Muscle layer of colon (tissue), 2 donors: Measurements from ENCODE around the gene RALY.

Experiments
- H3K27ac ChIP-seq: one replicate; pipeline ENCODE4 v1.7.0; 2013; ENCODE audit warnings: low read depth, mild to moderate bottlenecking, low read length, moderate library complexity
- H3K27me3 ChIP-seq, 2 donors: one replicate each; pipeline ENCODE4 v1.7.0; 2013; ENCODE audit warnings: low read length in 2 of 2, mild to moderate bottlenecking in 2 of 2; ENCODE audit not compliant: insufficient read depth in 2 of 2, control insufficient read depth in 1 of 2
- H3K36me3 ChIP-seq: one replicate; pipeline ENCODE4 v1.7.0; 2013; ENCODE audit warnings: mild to moderate bottlenecking, low read length; ENCODE audit not compliant: insufficient read depth
- H3K4me1 ChIP-seq: one replicate; pipeline ENCODE4 v1.7.0; 2013; ENCODE audit warnings: mild to moderate bottlenecking, low read length; ENCODE audit not compliant: insufficient read depth
- H3K4me3 ChIP-seq, 2 donors: one replicate each; pipeline ENCODE4 v1.7.0; 2013; ENCODE audit warnings: low read length in 2 of 2, low read depth in 1 of 2, mild to moderate bottlenecking in 1 of 2, moderate library complexity in 1 of 2
- H3K9ac ChIP-seq: one replicate; pipeline ENCODE4 v1.7.0; 2013; ENCODE audit warnings: low read length
- H3K9me3 ChIP-seq: one replicate; pipeline ENCODE4 v1.7.0; 2013; ENCODE audit warnings: mild to moderate bottlenecking, low read length
- donor health status: abdominal sarcoma.
- donor health status: Adenocarcinoma of cecum.

RALY gene

DNA sequence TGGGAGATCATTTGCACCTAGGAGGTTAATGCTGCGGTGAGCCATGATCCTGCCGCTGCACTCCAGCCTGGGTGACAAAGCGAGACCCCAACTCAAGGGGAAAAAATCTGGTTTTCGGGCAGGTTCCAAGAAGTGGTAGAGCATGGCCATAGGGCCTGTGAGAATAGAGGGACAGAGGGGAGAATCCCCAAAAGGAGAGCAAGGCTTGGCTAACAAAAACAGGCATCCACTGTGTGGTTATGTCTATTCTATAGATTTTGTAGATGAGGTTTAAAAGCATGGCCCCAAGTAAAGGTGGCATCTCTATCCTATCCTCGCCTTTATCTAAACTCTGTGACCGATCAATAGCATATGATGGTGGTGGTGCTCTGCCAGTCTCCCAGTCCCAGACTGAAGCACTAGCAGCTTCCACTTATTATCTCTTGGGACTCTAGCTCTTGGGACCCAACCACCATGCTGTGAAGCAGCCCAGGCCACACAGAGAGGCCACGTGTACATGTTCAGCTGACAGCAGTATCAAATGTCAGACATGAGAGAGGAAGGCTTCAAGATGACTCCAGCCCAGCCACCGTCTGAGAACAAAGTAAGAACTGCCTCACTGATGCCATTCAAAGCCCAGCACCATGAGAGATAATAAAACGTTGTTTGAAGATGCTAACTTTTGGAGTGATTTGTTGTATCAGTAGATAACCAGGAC, 90.7 kb downstream of the RALY start:
- Histone ChIP-seq H3K4me1 (peaks cover 22% of the 10 kb centered on the region), H3K4me3 (no peak overlapping the region), H3K9me3 (no peaks in the 10 kb centered on the region), H3K36me3 (peaks cover 56% of the 10 kb centered on the region), H3K27me3 (no peaks in the 10 kb centered on the region), H3K27ac (no peak overlapping the region), H3K9ac (no peak overlapping the region)

DNA sequence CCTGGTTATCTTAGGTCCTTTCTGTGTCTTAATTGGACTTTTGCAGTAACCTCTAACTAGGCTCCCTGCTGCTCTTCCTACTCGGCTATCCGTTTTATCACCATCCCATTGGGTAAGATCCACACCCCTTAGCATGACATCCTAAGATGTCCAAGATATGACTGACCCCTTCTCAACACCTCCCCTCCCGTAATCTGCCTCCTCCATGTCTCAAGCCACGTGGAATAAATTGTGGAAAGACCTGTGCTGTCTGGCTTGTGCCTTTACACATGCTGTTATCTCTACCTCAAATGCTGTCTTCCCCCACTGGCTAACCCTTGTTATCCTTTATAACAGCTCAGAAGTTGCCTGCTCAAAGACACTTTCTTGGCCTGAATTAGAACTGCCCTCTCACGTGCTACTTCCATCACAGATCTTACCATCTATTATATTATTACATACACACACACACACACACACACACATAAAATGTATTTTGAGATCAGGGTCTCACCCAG, 91.9 kb downstream of the RALY start:
- peaks cover 22% of the 10 kb centered on the region for H3K4me1 ChIP-seq
- no peak overlapping the region for H3K4me3 ChIP-seq
- no peaks in the 10 kb centered on the region for H3K27me3 ChIP-seq
- H3K36me3 ChIP-seq, result peaks cover 59% of the 10 kb centered on the region
- H3K27ac ChIP-seq, result no peak overlapping the region
- H3K9me3 ChIP-seq, result no peaks in the 10 kb centered on the region
- no peak overlapping the region for H3K9ac ChIP-seq

DNA sequence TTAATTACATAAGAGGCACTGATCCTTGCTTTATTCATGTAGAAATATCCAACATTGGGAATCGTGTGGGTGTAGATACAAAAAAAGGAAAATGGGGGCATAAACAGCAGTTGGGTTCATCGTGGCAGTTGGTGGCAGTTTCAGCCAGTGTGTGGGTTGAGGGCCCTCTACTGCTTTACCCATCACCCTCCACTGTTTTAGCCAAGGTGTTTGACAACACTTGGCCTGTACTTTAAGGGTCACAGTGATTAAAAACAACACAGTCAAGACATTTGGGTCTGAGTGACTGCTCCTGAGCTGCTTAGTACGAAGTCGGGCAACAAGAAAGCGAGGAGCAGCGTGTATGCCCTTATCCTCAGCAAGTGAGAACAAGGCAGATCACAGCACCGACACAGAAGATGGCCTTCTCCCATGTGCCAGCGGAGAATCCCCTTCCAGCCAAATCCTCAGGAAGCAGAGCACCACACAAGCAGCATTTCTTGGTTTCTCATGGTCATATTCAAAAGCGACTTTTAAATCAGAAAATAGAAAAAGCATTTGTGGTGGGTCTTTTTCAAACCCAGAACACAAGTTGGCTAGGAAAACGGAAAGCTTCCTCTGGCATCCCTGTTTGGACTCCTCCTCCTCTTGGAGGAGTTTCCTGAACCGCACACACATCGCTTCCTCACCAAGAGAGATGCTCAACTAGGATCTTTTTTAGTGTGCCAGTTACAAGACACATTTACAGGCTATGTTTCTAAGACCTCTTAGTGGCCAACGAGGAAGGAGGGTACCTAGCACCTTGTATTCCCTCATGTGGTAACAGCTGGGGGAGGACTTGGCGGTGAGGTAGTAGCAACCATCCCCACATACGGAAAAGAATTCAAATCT, 94.8 kb downstream of the RALY start:
- H3K27ac ChIP-seq, result no peak overlapping the region

DNA sequence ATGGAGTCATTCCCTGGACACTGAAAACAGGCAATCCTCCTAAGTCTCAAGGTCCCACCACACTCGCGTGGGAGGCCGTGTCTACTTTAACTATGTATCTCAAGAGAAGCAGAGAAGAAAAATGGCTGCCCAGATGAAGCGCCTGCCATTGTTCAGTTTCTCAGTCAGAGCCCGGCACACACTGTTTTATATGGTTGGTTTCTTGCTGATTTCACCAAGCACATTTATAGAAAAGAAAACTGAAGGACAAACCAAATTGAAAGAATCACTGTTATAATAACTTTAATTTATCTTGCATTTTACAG, 95.4 kb downstream of the RALY start:
- Histone ChIP-seq H3K27me3 (no peaks in the 10 kb centered on the region), H3K4me1 (peaks cover 1% of the 10 kb centered on the region), H3K9ac (no peak overlapping the region), H3K9me3 (no peaks in the 10 kb centered on the region), H3K36me3 (peaks cover 66% of the 10 kb centered on the region), H3K27ac (no peak overlapping the region), H3K4me3 (no peak overlapping the region)

More for the DNA sequence above, 94.8 kb downstream of the RALY start:
- Histone ChIP-seq H3K9ac (no peak overlapping the region), H3K9me3 (no peaks in the 10 kb centered on the region), H3K27me3 (no peaks in the 10 kb centered on the region), H3K4me1 (peaks cover 7% of the 10 kb centered on the region), H3K4me3 (no peak overlapping the region), H3K36me3 (peaks cover 60% of the 10 kb centered on the region)

DNA sequence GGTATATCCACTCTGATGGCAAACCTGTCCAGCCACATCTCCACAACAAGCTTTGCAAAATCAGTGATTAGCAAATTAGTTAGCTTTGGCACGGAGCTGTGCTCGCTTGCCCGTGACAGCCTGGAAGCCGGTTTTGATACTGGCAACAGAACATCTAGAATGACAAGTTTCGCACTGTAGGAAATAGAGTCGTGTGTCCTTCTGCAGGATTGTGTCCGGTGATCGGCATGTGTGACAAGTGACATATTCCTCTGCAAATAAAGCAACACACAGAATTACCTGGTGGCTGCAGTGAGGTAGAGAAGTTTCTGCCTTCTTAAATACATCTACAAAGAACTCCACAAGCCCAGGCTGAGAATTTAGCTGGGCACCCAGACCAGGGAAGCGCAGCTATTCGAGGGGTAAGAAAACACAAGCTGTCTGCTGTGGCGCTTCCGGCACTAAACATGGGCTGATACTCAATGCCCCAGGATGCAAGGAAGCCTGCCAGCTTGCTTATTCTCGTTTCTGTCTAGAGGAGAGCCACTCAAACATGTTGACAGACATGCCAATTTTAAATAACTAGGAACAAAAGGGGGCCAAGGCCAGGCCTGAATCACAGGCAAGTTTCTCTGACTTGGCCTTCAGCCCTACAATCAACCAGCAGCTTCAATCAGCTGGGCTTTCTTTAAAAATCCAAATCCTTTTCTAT, 96.1 kb downstream of the RALY start:
- H3K36me3 ChIP-seq, result peaks cover 65% of the 10 kb centered on the region
- no peaks in the 10 kb centered on the region for H3K9me3 ChIP-seq
- no peaks in the 10 kb centered on the region for H3K4me1 ChIP-seq
- no peaks in the 10 kb centered on the region for H3K27me3 ChIP-seq
- no peak overlapping the region for H3K27ac ChIP-seq
- H3K9ac ChIP-seq, result no peak overlapping the region
- H3K4me3 ChIP-seq, result no peak overlapping the region

DNA sequence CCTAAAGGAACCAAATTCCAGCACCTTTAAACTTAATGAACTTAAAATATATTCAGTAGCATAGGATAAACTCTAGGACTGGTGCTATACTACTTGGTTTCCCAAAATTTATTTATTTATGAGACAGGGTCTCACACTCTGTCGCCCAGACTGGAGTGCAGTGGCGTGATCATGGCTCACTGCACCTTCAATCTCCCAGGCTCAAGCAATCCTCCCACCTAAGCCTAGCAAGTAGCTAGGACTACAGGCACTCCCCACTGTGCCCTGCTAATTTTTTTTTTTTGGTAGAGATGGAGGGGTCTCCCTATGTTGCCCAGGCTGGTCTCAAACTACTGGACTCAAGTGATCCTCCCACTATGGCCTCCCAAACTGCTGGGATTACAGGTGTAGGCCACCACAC, 96.9 kb downstream of the RALY start:
- no peaks in the 10 kb centered on the region for H3K27me3 ChIP-seq
- no peak overlapping the region for H3K27ac ChIP-seq
- H3K4me3 ChIP-seq, result no peak overlapping the region
- no peaks in the 10 kb centered on the region for H3K9me3 ChIP-seq
- no peak overlapping the region for H3K9ac ChIP-seq
- H3K4me1 ChIP-seq, result no peaks in the 10 kb centered on the region
- H3K36me3 ChIP-seq, result peaks cover 67% of the 10 kb centered on the region

DNA sequence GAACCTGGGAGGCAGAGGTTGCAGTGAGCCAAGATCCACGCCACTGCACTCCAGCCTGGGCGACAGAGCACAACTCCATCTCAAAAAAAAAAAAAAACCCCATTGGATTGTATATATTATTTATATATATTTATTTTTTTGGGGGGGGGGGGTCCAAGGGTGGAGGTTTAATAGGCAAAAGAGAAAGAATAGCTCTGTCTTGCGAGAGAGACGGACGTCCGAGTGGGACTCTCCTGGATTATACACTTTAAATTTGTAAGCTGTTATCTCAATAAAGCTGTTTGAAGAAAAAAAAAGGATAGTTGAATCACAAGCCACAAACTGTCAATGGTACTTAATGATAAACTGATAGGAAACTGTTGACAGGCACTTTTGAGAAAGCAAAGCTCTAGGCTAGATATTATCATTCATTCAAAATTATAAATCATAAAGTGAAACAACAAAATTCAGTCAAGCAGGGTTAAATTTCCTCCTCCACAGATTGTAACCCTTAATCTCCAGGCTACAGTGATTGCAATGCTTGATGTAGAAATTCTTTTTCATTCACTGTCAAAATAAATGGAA, 98.0 kb downstream of the RALY start:
- H3K9me3 ChIP-seq, result no peaks in the 10 kb centered on the region
- no peaks in the 10 kb centered on the region for H3K4me1 ChIP-seq
- H3K27me3 ChIP-seq, result no peaks in the 10 kb centered on the region
- no peak overlapping the region for H3K9ac ChIP-seq
- H3K27ac ChIP-seq, result no peak overlapping the region
- H3K4me3 ChIP-seq, result no peak overlapping the region
- H3K36me3 ChIP-seq, result peaks cover 74% of the 10 kb centered on the region

DNA sequence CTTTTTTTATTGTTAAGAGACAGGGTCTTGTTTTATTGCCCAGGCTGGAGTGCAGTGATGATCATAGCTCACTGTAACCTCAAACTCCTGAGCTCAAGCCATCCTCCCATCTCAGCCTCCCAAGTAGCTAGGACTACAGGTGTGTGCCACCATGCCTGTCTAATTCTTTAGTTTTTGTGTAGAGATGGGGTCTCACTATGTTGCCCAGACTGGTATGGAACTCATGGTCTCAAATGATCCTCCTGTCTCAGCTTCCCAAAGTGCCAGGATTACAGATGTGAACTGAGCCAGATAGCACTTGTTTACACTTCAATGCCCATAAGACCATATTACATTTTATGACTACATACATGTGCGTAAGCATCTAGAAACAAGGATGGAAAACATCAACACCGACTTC, 100.2 kb downstream of the RALY start:
- Histone ChIP-seq H3K27ac (no peak overlapping the region), H3K9ac (no peak overlapping the region), H3K4me3 (no peak overlapping the region), H3K4me1 (no peaks in the 10 kb centered on the region), H3K36me3 (peaks cover 70% of the 10 kb centered on the region), H3K9me3 (no peaks in the 10 kb centered on the region), H3K27me3 (no peaks in the 10 kb centered on the region)

DNA sequence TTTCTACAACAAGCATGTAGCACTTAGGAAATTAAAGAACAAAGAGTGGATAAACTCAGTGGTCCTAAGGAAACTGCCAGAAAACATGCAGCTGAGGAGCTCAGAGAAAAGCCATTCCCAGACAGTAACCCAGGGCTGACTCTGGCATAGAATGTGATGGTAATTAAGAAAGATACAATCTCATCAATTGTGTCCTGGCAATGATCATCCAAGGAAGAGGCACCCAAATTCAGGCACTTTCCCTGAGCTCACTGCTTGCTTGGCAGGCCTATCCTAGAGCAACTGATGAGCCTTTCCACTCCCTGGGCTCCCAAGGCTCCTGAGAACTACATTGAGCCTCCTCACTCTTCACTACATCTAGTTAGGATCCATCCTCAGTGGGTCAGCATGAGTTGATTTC, 102.1 kb downstream of the RALY start:
- Histone ChIP-seq H3K4me1 (no peaks in the 10 kb centered on the region), H3K9ac (no peak overlapping the region), H3K36me3 (peaks cover 58% of the 10 kb centered on the region), H3K4me3 (no peak overlapping the region), H3K27ac (no peak overlapping the region), H3K27me3 (no peaks in the 10 kb centered on the region), H3K9me3 (no peaks in the 10 kb centered on the region)

DNA sequence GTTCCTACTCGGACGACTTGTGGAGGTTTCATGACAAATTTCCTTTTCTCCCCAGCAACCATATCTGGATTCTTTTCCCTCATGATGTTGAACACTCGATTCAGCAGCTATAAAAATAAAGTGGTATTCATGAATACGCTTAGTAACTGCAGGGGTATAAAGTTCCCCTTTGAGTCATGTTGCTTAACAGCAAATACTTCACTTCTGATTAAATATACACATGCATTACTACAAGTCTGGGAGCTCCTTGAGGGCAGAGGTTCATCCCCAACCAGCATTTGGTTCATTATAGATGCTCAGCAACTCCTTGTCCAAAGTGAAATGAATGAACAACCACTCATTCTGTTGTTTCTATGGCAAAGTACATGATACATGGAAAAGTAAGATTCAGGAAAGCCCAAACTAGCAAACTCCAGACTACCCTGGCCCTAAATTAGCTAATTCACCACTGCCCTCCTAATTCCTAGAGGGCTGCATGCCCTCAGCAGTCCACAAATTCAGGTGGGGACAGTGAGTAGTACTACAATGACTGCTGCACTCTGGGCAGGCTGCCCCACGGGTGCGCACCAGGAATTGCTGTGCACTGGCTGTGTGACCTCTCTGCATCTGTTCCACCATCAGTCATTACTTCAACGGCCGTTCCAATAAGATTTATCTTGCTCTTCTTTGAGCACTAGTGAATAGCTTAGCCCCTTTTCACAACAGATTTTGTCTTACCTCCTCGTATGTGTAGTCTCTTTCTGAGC, 103.2 kb downstream of the RALY start:
- no peak overlapping the region for H3K27ac ChIP-seq
- H3K9me3 ChIP-seq, result no peaks in the 10 kb centered on the region
- H3K4me3 ChIP-seq, result no peak overlapping the region
- H3K27me3 ChIP-seq, result no peaks in the 10 kb centered on the region
- no peaks in the 10 kb centered on the region for H3K4me1 ChIP-seq
- peaks cover 61% of the 10 kb centered on the region for H3K36me3 ChIP-seq
- H3K9ac ChIP-seq, result no peak overlapping the region

DNA sequence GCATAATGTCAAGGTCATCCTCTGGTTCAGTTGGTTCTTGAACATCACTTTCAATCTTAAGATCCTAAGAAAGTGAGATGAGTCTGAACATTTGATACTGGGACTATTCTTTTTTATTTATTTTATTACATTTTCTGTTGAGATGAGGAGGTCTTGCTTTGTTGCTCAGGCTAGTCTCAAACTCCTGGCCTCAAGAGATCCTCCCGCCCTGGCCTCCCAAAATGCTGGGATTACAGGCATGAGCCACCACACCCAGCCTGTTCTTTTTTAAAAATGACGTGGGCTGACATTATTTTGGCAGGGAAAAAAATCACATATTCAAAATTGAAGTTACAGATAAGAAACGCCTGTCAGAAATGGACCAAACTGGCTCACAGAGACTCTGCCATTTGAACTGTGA, 104.9 kb downstream of the RALY start:
- Histone ChIP-seq H3K36me3 (peaks cover 64% of the 10 kb centered on the region), H3K9me3 (no peaks in the 10 kb centered on the region), H3K27ac (no peak overlapping the region), H3K4me3 (no peak overlapping the region), H3K4me1 (no peaks in the 10 kb centered on the region), H3K27me3 (no peaks in the 10 kb centered on the region), H3K9ac (no peak overlapping the region)
